ENCODE data around the gene DNM2.

DNA sequence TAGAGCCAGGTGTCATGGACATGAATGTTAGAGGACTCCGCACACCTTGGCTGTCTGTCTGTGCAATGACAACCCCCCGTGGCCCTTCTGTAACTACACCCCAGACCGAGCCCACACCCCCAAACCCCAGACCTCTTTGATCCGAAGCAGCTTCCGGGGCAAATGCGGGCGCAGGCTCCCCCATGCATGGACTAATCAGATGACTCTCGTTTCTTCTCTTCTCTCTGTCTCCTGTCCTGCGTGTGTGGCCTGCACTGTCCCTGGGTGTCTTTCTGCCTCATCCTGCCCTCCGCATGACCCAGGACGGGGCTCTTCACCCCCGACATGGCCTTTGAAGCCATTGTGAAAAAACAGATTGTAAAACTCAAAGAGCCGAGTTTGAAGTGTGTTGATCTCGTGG, 79.2 kb downstream of the DNM2 start:
- TF ChIP-seq EZH2 (IDR thresholded peaks at IDR 0.05; ENCODE audit: borderline replicate concordance, control insufficient read depth, low read depth, low read length) (no peak), BRCA1 (IDR thresholded peaks at IDR 0.05; ENCODE audit: low read depth, low read length) (no peak), MYC (IDR thresholded peaks at IDR 0.05; ENCODE audit: insufficient read depth, insufficient read length, insufficient replicate concordance, low read length, severe bottlenecking) (no peak)
